ENCODE measurements around the gene MCEMP1. TPM values are rescaled to one million over a fixed set of nuclear protein-coding genes. Genes with fewer than 3 reads are reported as not detected.

The MCEMP1 gene
- total and polyA plus RNA-seq, 12 donors: 0.17 to 1.2 (median 0.30) TPM; not detected in 5

GRCh38 chr19:7697721-7698287, 20.9 kb downstream of the MCEMP1 start:
- no peak for TF ChIP-seq CTCF (IDR thresholded peaks at IDR 0.05)
- H3K9me3 ChIP-seq: no peaks in the 10 kb centered on the region
- WGBS, 2 donors: 79 to 85% methylated on average over 10 of the region's 10 CpGs
- no peak overlapping the region for H3K27ac ChIP-seq
- H3K36me3 ChIP-seq: no peaks in the 10 kb centered on the region
- intact Hi-C loops (cut with DNase I): loop anchor here in 1 of 10 donors (10.0 kb wide), 1 partner anchor 97 kb away; no protein-coding TSS in a partner anchor
- H3K27me3 ChIP-seq: peaks cover 4 to 70% (median 50%) of the 10 kb centered on the region in 7 donors
- DNase-seq: no peak
- peaks cover 0 to 5% (median 0%) of the 10 kb centered on the region in 9 donors for H3K4me1 ChIP-seq
- H3K4me3 ChIP-seq: no peak overlapping the region
- ATAC-seq: no peak

- no peak for TF ChIP-seq CTCF (IDR thresholded peaks at IDR 0.05)
Measured at GRCh38 chr19:7698583-7698982, 21.7 kb downstream of the MCEMP1 start.

GRCh38 chr19:7699003-7699402, 22.1 kb downstream of the MCEMP1 start:
- no peak overlapping the region for H3K4me3 ChIP-seq
- no peaks in the 10 kb centered on the region for H3K9me3 ChIP-seq
- no peak for DNase-seq
- no peak for ATAC-seq
- H3K27me3 ChIP-seq: peaks cover 4 to 80% (median 50%) of the 10 kb centered on the region in 7 donors
- no peak for TF ChIP-seq CTCF (IDR thresholded peaks at IDR 0.05)
- 35 to 46% methylated on average over 2 of the region's 2 CpGs for WGBS, 2 donors
- H3K4me1 ChIP-seq: peaks cover 0 to 5% (median 0%) of the 10 kb centered on the region in 9 donors
- H3K36me3 ChIP-seq: no peaks in the 10 kb centered on the region
- H3K27ac ChIP-seq: no peak overlapping the region
- intact Hi-C loops (cut with DNase I): loop anchor here in 1 of 10 donors (10.0 kb wide), 1 partner anchor 96 kb away; no protein-coding TSS in a partner anchor

More at GRCh38 chr19:7698583-7698982, 21.7 kb downstream of the MCEMP1 start:
- WGBS, 2 donors: 16 to 22% methylated on average over 11 of the region's 11 CpGs
- H3K4me1 ChIP-seq: peaks cover 0 to 5% (median 0%) of the 10 kb centered on the region in 9 donors
- no peak overlapping the region for H3K27ac ChIP-seq
- intact Hi-C loops (cut with DNase I): loop anchor here in 1 of 10 donors (10.0 kb wide), 1 partner anchor 96 kb away; no protein-coding TSS in a partner anchor
- no peak for DNase-seq
- ATAC-seq: no peak
- no peak overlapping the region for H3K4me3 ChIP-seq
- no peaks in the 10 kb centered on the region for H3K36me3 ChIP-seq
- H3K9me3 ChIP-seq: no peaks in the 10 kb centered on the region
- H3K27me3 ChIP-seq: peaks cover 4 to 76% (median 50%) of the 10 kb centered on the region in 7 donors

- H3K4me3 ChIP-seq: no peak overlapping the region
- intact Hi-C loops (cut with DNase I): loop anchor here in 1 of 10 donors (10.0 kb wide), 1 partner anchor 95 kb away; no protein-coding TSS in a partner anchor
- WGBS, 2 donors: 54 to 61% methylated on average over 15 of the region's 15 CpGs
- no peak overlapping the region for H3K27ac ChIP-seq
- H3K9me3 ChIP-seq: no peaks in the 10 kb centered on the region
- H3K36me3 ChIP-seq: no peaks in the 10 kb centered on the region
- DNase-seq (no peak), ATAC-seq (no peak)
- H3K27me3 ChIP-seq: peaks cover 4 to 87% (median 50%) of the 10 kb centered on the region in 7 donors
- H3K4me1 ChIP-seq: peaks cover 0 to 8% (median 0%) of the 10 kb centered on the region in 9 donors
- TF ChIP-seq CTCF (IDR thresholded peaks at IDR 0.05): no peak
Measured at GRCh38 chr19:7699417-7700401, 22.8 kb downstream of the MCEMP1 start.
